Activated CD8-positive, alpha-beta memory T cell treated with anti-CD3 and anti-CD28 coated beads, Interleukin-2, amount 50 U/mL, for 48 hours (primary cell): Measurements from ENCODE around the gene ARHGEF16.
A peak's percentile ranks its signal among the peaks of the same experiment; 100 is the strongest.

ENCODE experiments used
- DNase-seq: peaks from one replicate; pipeline ENCODE4 v3.0.0-alpha.2; 2020

ARHGEF16 gene

GRCh38 chr1:3521426-3521825, 67.0 kb downstream of the ARHGEF16 start:
- DNase-seq, result no peak

- no peak for DNase-seq
Observed at GRCh38 chr1:3522112-3522511, 67.6 kb downstream of the ARHGEF16 start.

- DNase-seq, result no peak
Observed at GRCh38 chr1:3522564-3523265, 68.2 kb downstream of the ARHGEF16 start.

GRCh38 chr1:3523980-3524379, 69.5 kb downstream of the ARHGEF16 start:
- no peak for DNase-seq

GRCh38 chr1:3524556-3525203, 70.2 kb downstream of the ARHGEF16 start:
- DNase-seq, result no peak

- no peak for DNase-seq
Observed at GRCh38 chr1:3525551-3526482, 71.4 kb downstream of the ARHGEF16 start.

GRCh38 chr1:3527774-3528173, 73.3 kb downstream of the ARHGEF16 start:
- no peak for DNase-seq

- no peak for DNase-seq
Observed at GRCh38 chr1:3529099-3529729, 74.7 kb downstream of the ARHGEF16 start.

- peak; percentile 56 for DNase-seq
Observed at GRCh38 chr1:3530086-3530925, 75.8 kb downstream of the ARHGEF16 start.
